HepG2 (cell line): Measurements from ENCODE around the gene SALL4. TPM values are rescaled to one million over a fixed set of nuclear protein-coding genes. Genes with fewer than 3 reads are reported as not detected.

Experiments used
- CEBPG ChIP-seq: IDR thresholded peaks from 2 replicates; pipeline ENCODE4 v1.6.1; 2016
- CHCHD3 ChIP-seq: sonication (generic); formaldehyde crosslinking; IDR thresholded peaks from 2 replicates; pipeline ENCODE4 v1.8.0; 2022; ENCODE audit warnings: mild to moderate bottlenecking, missing genetic modification reagents, moderate library complexity
- E2F2 ChIP-seq: sonication (generic); formaldehyde crosslinking; IDR thresholded peaks from 2 replicates; pipeline ENCODE4 v1.4.0; 2020; ENCODE audit warnings: missing genetic modification reagents, borderline replicate concordance
- HIC2 ChIP-seq: sonication (generic); formaldehyde crosslinking; IDR thresholded peaks from 2 replicates; pipeline ENCODE4 v1.9.0; 2022; ENCODE audit warnings: low read depth, missing genetic modification reagents
- HOXA7 ChIP-seq: sonication (generic); formaldehyde crosslinking; IDR thresholded peaks from 2 replicates; pipeline ENCODE4 v1.8.1; 2022; ENCODE audit warnings: mild to moderate bottlenecking, missing genetic modification reagents, moderate library complexity
- JARID2 ChIP-seq: sonication (generic); formaldehyde crosslinking; IDR thresholded peaks from 2 replicates; pipeline ENCODE4 v1.8.1; 2023; ENCODE audit warnings: missing genetic modification reagents, inconsistent platforms; ENCODE audit not compliant: insufficient replicate concordance
- KLF12 ChIP-seq: sonication (generic); formaldehyde crosslinking; IDR thresholded peaks from 2 replicates; pipeline ENCODE4 v1.4.0; 2020; ENCODE audit warnings: missing genetic modification reagents, borderline replicate concordance
- KLF6 ChIP-seq: IDR thresholded peaks from 2 replicates; pipeline ENCODE4 v1.8.0; 2016; ENCODE audit warnings: missing biosample characterization, missing genetic modification reagents
- MZF1 ChIP-seq: sonication (generic); formaldehyde crosslinking; IDR thresholded peaks from 2 replicates; pipeline ENCODE4 v1.8.1; 2023; ENCODE audit warnings: mild to moderate bottlenecking, missing genetic modification reagents, borderline replicate concordance
- NFRKB ChIP-seq: fragments of 450-650 bp; IDR thresholded peaks from 2 replicates; pipeline ENCODE4 v1.6.1; 2017
- RFX1 ChIP-seq: fragments of 450-650 bp; IDR thresholded peaks from 2 replicates; pipeline ENCODE4 v1.6.1; 2017
- SIN3B ChIP-seq: fragments of 150-350 bp; IDR thresholded peaks from 2 replicates; pipeline ENCODE4 v1.6.1; 2014; ENCODE audit warnings: low read length
- SKI ChIP-seq: fragments of 450-650 bp; IDR thresholded peaks from one replicate; pipeline ENCODE4 v1.6.1; 2018; ENCODE audit warnings: mild to moderate bottlenecking; ENCODE audit not compliant: partially characterized antibody
- SMARCE1 ChIP-seq: fragments of 450-650 bp; IDR thresholded peaks from 2 replicates; pipeline ENCODE4 v1.6.1; 2017; ENCODE audit warnings: borderline replicate concordance
- SNAPC4 ChIP-seq: sonication (generic); formaldehyde crosslinking; IDR thresholded peaks from 2 replicates; pipeline ENCODE4 v1.4.0; 2020; ENCODE audit warnings: mild to moderate bottlenecking, missing genetic modification reagents
- TCF7L2 ChIP-seq: IDR thresholded peaks from 2 replicates; pipeline ENCODE4 v1.6.1; 2011; ENCODE audit warnings: mild to moderate bottlenecking, low read depth, low read length, moderate library complexity
- TEAD2 ChIP-seq: sonication (generic); formaldehyde crosslinking; IDR thresholded peaks from 2 replicates; pipeline ENCODE4 v1.9.0; 2021; ENCODE audit warnings: missing genetic modification reagents
- THAP7 ChIP-seq: sonication (generic); formaldehyde crosslinking; IDR thresholded peaks from 2 replicates; pipeline ENCODE4 v1.8.1; 2023; ENCODE audit warnings: mild to moderate bottlenecking, missing genetic modification reagents
- TP53 ChIP-seq: sonication (generic); formaldehyde crosslinking; conservative IDR thresholded peaks from 2 replicates; pipeline ENCODE4 v1.4.0; 2020; ENCODE audit warnings: missing genetic modification reagents
- ZFY ChIP-seq: sonication (generic); formaldehyde crosslinking; IDR thresholded peaks from 2 replicates; pipeline ENCODE4 v1.4.0; 2020; ENCODE audit warnings: missing genetic modification reagents
- ZNF232 ChIP-seq: sonication (generic); formaldehyde crosslinking; IDR thresholded peaks from 2 replicates; pipeline ENCODE4 v1.4.0; 2020; ENCODE audit warnings: missing genetic modification reagents, borderline replicate concordance
- ZNF33B ChIP-seq: sonication (generic); formaldehyde crosslinking; IDR thresholded peaks from 2 replicates; pipeline ENCODE4 v1.5.1; 2020; ENCODE audit warnings: mild to moderate bottlenecking, missing genetic modification reagents
- ZNF468 ChIP-seq: sonication (generic); formaldehyde crosslinking; IDR thresholded peaks from 2 replicates; pipeline ENCODE4 v1.8.0; 2022; ENCODE audit warnings: mild to moderate bottlenecking, moderate library complexity, missing genetic modification reagents
- ZNF510 ChIP-seq: sonication (generic); formaldehyde crosslinking; IDR thresholded peaks from 2 replicates; pipeline ENCODE4 v1.4.0; 2020; ENCODE audit warnings: low read depth, mild to moderate bottlenecking, missing genetic modification reagents
- ZNF543 ChIP-seq: sonication (generic); formaldehyde crosslinking; IDR thresholded peaks from 2 replicates; pipeline ENCODE4 v1.4.0; 2020; ENCODE audit warnings: mild to moderate bottlenecking, missing genetic modification reagents
- ZNF777 ChIP-seq: sonication (generic); formaldehyde crosslinking; IDR thresholded peaks from 2 replicates; pipeline ENCODE4 v1.4.0; 2020; ENCODE audit warnings: missing genetic modification reagents
- polyA plus RNA-seq, 8 experiments: library from polyadenylated mRNA; depleted of rRNA in 3 of 8; stranded (reverse) in 7 of 8; unstranded in 1 of 8; fragments of >200 nt; fragmentation: Illumina TruSeq in 4 of 8; extraction: Trizol in 4 of 8; gene quantifications; 2 replicates each; pipeline versions ENCODE4 v1.2.1 to v1.2.3, GENCODE V29; 2011 to 2016; ENCODE audit warnings: low read depth in 4 of 8, missing spikeins in 1 of 8, mixed read lengths in 1 of 8; ENCODE audit not compliant: insufficient read depth in 1 of 8
- total RNA-seq, 5 experiments: library from RNA; depleted of rRNA; stranded (reverse); fragments of >200 nt; fragmentation: Illumina TruSeq; extraction: Trizol; gene quantifications; 2 replicates each; pipeline ENCODE4 v1.2.3, GENCODE V29; 2016; ENCODE audit warnings: low read depth in 1 of 5

SALL4 gene
- total and polyA plus RNA-seq, 2 of the 13 experiments (the other 11 are each of a cell fraction or from before 2014, with no cell fraction given), result 0.33 to 1.8 TPM

GRCh38 chr20:51811042-51811355 is 8.7 kb upstream of the SALL4 start (continued):
- TF ChIP-seq THAP7 (no peak), RFX1 (no peak), TCF7L2 (no peak), ZNF777 (CRISPR knock-in tag) (no peak), SNAPC4 (CRISPR knock-in tag) (0 out of 2 replicates have a peak, but pooled peaks have one; percentile 26), HIC2 (no peak), ZNF33B (CRISPR knock-in tag) (no peak), KLF6 (CRISPR knock-in tag) (peak; percentile 72; the same call in 1 of the 2 replicates), CHCHD3 (CRISPR knock-in tag) (no peak), HOXA7 (no peak), ZNF232 (CRISPR knock-in tag) (0 out of 2 replicates have a peak, but pooled peaks have one; percentile 26), TP53 (CRISPR knock-in tag) (no peak), ZFY (CRISPR knock-in tag) (no peak), E2F2 (CRISPR knock-in tag) (no peak), ZNF510 (CRISPR knock-in tag) (no peak; the same call in 1 of the 2 replicates), NFRKB (no peak), TEAD2 (CRISPR knock-in tag) (no peak), MZF1 (no peak), ZNF543 (CRISPR knock-in tag) (peak; percentile 69; the same call in 1 of the 2 replicates), JARID2 (CRISPR knock-in tag) (no peak), SKI (peak; percentile 76), KLF12 (CRISPR knock-in tag) (no peak), SIN3B (no peak), SMARCE1 (no peak), ZNF468 (CRISPR knock-in tag) (no peak), CEBPG (CRISPR knock-in tag) (peak; percentile 99)
